Stimulated activated CD8-positive, alpha-beta memory T cell treated with anti-CD3 and anti-CD28 coated beads, Interleukin-15, amount 100 ng/mL, for 24 hours (primary cell): Measurements from ENCODE around the gene SLC22A5.
"Not testable (repeated sequence)": the region's sequence is repeated elsewhere in the genome, so short reads cannot be mapped to it uniquely, and the experiment has no call there.

Experiments used
- DNase-seq: peaks from one replicate; pipeline ENCODE4 v3.0.0-alpha.2; 2020; ENCODE audit warnings: low read depth

Gene SLC22A5

DNA sequence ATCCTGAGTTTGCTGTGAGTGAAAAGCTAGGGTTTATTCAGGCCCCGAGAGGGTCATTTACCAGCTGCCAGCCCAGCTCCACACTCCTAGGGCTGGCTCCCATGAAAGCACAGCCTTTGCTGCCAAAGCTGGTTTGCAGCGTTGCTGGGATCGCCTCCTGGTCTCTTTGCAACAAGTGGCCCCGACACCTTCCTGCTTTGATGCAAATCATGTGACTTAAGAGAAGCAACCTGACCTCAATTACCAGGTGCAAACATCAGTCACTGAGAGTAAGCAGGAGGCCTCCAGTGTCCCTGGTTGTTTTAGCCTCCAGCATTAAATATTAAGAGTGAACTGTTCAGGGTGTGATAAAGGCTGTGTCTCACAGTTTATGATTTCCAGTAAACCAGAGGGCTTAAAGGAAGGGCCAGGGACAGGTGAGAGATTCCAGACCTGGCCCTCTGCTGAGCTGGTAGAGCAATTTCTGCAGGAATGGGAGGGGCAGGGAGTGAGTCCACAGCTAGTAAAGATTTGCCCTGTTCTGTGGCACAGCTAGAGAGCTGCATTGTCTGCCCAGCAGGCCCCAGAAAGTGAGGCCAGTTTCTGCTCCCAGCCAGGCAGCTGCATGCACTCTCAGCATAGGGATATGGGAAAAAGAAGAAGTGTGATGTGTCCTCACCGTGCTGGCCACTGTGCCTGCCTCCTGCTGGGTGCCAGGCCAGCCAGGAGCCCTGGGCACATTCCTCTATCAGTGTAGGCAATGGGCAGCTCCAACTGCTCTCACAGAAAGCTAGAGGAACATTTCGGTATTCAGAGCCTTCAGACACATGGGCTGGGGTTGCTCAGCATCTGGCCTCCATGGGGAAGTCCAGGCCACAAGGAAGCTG, 58.0 kb downstream of the SLC22A5 start:
- no peak for DNase-seq

DNA sequence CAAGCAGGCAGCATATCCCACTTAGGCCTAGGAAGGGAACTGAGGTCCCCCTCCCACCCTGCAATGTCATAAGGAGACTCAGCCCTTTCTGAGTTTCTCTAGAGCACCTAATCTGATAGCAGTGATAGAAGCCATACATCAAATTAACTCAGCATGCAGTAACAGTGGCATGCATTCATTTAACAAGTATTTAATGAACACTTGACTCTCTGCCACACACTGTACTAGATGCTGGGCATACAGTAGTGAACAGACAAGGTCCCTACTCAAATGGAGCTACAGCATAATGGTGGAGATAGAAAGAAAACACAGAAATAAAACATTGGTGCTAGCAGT, 58.6 kb downstream of the SLC22A5 start:
- DNase-seq = no peak

DNA sequence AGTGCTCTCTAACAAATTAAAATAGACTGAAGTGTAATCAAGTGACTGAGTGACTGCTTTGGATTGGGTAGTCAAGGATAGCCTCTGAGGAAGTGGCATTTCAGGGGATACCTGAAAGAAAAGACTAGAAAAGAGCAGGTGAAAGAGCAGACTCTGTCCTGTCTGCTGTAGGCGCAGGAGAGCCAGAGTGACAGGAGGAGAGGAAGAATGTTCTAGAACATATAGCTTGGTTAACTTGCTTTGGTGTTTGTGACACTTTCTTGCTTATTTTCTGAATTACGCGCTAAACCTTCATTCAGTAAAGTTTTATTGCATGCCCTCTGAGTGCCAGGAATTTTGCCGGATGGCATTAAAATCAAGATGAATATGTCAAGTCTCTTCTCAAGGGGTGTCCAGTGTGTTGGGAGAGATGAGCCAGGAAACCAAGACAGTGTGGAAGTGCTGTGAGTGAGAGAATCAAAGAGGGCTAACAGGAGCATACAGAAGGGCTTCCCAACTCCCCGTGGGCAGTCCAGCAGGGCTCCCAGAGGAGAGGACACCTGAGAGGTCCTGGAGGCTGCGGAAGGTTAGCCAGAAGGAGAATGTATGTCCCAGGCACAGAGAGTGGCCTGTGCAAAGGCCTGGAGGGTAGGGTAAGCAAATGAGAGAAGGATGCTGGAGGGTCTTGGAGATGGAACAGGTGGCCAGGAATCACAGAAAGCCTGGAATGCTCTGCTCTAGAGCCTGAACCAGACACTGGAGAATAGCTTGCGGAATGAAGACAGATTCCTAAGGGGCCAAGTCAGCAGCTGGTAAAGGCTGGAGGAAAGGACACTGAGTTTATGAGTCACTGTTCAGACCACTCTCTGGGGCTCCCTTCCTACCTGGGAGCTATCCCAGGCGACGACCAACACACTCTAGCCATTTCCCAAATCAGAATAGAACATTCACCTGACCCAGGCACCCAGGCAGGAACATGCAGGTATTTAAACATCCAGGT, 59.3 kb downstream of the SLC22A5 start:
- DNase-seq = no peak

DNA sequence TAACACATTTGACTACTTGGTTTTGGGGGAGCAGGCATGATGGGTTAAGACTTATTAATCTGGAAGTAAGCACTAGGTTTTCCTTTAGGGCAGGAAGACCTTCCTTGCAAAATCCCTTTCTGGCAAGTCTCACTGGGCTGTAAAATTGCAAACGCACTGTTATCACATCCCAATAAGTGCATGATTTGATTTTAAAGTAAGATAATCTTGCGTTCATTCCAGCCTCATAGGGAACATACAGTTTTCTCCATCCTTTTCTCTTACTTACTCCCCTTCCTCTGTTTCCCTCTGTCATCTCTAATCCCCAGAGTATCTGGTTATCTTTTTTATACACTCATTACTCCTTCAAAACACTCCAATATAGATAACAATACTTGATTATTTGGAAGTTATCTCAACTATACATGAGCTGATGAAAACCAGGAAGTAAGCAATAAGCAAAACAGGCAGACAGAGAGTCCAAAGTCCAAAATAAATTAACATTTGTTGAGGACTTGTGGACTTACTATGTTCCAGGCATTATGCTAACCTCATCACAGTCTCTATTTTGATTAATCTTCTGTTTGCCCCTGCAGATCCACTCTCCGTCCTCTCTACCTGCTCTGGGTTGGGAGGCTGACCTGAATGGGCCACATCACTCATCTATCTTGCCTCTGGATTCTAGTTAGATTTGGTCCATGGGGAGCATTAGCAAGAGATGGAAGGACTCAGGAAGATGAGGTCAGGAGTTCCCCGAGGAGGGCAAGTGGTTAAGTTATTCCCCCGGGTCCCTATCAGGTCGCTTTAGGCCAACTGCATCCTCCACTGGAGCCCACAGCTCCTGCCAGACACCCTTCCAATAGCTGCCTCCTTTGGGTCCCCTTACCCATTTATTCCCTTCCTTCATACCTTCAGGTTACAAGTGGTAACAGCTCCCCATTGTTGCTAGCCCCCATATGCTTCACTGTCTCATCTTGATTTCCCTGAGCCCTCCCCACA, 60.2 kb downstream of the SLC22A5 start:
- no peak for DNase-seq

DNA sequence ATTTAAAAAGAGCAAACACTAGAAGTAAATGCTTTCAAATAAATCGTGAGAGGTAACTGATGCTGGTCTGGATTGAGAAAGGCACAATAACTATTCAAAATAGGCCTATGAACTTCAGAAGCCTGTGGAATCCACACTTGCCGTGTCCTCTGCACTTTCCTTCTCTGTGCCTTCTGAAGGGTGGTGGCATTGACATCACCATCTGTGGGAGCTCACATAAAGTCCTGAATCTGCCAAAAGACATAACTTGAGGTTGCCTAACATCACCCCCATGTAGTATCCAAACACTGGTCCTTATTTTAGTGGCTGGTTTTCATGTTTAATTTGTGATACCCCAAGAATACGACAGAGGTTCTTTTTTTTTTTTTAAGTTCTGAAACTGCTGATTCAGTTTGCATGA, 61.2 kb downstream of the SLC22A5 start:
- no peak for DNase-seq

DNA sequence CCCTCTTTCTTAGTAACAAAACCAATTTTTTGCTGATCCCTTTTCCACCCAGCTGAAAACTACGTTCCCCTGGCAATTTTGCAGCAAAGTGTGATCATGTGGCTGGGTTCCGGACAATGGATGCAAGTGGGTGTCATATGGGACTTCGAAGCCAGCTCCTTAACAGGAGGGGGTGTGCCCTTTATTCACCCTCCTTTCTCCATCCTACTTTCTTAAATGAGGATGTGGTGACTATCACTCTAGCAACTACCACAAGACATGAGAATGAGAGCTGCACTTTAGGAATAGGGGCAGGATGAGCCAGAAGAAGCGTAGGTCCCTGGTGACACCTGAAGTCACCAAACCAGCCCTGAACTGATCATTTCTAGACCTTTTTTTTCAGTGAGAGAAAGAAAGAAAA, 62.1 kb downstream of the SLC22A5 start:
- no peak for DNase-seq

GRCh38 chr5:132433141-132433540, 63.6 kb downstream of the SLC22A5 start:
- no peak for DNase-seq

DNA sequence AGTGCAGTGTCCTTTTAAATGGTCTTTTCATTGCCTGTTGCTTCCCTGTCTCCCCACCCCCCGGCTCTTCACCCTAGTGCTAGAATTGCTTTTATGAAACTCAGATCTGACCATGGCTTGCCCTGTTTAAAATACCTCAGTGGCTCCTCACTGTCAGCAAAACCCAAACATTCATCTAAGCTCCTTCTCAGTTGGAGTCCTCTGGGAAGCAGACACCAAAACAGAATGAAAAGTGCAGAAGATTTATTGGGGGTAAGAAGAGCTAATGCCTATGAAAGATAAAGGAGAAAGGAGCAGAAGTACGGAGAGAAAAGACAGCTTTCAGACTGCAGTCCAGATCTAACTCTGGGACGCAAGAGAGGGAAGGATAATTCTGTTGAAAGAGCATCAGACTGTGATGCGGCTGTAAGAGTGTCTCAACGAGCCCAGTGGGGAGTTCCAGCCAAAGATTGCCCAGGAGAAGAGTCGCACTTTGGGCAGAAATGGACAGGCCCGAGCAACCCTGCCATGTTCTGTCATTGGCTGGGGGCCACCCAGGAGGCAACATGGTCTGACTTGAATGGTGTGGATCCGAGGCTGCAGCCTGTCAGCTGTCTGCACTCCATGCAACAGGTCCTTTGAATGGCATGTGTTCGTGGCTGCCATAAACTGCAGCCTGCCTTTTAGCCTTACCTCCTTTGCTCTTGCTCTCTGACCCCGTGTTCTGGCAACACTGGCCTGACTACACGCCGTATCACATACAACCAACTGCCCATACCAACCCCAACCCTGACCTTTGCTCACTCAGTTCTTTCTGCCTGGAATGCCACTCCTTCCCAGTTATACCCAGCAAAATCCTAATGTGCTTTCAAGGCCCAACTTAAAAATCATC, 65.1 kb downstream of the SLC22A5 start:
- DNase-seq = no peak

GRCh38 chr5:132435447-132435846, 65.9 kb downstream of the SLC22A5 start:
- no peak for DNase-seq

GRCh38 chr5:132435886-132436285, 66.4 kb downstream of the SLC22A5 start:
- no peak for DNase-seq

DNA sequence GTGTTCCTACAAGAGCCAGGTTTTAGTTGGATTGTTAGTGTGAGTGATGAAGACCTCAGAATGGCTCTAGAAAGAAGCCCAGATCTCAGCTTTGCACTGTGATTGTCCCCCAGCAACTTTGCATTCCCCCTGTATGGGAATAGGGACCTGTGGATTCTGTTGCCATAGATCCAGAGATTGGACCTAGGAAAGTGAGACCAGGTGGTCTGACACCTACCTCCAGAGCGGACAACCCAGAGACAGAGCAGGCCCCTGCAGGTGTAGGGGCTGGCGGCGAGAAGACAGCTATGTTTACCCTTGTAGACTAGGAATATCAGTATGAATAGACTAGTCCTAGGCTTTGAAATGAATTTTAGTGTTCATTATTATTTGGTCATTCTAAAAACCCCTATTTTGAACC, 67.4 kb downstream of the SLC22A5 start:
- no peak for DNase-seq

- DNase-seq = no peak
These were observed 68.2 kb downstream of the SLC22A5 start for GRCh38 chr5:132437604-132438266.

GRCh38 chr5:132438267-132438645, 68.7 kb downstream of the SLC22A5 start:
- not testable (repeated sequence) for DNase-seq

DNA sequence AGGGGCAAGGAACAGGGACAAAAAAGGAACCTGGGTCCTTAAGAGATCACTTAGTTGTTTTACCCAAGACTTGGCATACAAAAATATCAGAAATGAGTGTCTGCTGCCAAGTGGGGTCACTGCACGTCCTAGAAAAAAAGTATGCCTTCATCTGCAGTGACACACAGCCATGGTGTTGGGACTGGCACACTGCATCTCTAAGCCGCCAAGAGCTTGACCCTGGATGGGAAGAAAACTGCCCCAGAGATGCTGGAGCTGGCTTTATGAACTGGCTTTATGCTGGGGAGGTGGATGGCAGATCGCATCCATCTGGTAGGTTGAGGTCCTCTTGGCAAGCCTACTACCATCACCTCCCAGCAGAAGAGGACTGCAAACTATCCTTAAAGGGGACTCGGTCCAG, 69.4 kb downstream of the SLC22A5 start:
- no peak for DNase-seq

DNA sequence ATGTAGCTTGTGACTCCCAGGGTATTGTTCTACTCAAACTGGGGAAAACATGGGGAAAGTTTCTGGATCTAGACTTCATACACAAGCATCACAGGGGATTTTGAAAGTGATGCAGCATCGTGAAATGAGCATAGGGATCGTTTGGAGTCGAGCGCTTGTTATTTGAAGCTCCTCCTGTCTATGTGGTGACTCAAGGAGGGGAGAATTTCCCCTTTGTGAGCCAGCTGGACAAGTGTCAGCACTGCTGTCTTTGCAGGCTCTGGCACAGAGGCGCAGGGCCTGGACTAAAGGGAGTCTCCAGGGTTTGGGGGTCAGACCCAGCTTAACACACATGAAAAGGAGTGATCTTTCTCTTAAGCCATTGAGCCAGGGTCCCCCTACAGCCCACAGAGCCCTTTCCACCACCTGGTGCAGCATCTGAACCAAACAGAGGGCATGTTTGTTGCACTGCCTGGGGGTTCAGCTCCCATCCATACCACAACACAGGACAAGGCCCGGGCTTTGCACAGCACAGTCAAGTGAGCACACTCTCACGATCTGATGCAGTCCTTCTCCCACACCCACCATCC, 70.1 kb downstream of the SLC22A5 start:
- DNase-seq = no peak

GRCh38 chr5:132444061-132444460, 74.6 kb downstream of the SLC22A5 start:
- no peak for DNase-seq
